WERI-Rb-1 (cell line): Measurements from ENCODE around the gene SLC17A2.

ENCODE experiments used
- DNase-seq: peaks from one replicate; pipeline ENCODE4 v3.0.0-alpha.2; 2020
- H3K27ac ChIP-seq: fragments of 250-450 bp; sonication (Bioruptor Pico); 2 replicates; pipeline ENCODE4 v1.5.1; 2020; ENCODE audit warnings: mild to moderate bottlenecking, moderate library complexity
- H3K27me3 ChIP-seq: fragments of 250-450 bp; sonication (Bioruptor Pico); 2 replicates; pipeline ENCODE4 v1.5.1; 2021; ENCODE audit warnings: mild to moderate bottlenecking, low read depth, moderate library complexity; ENCODE audit not compliant: insufficient read depth, severe bottlenecking
- H3K36me3 ChIP-seq: fragments of 250-450 bp; sonication (Bioruptor Pico); 2 replicates; pipeline ENCODE4 v1.5.1; 2020; ENCODE audit warnings: mild to moderate bottlenecking, moderate library complexity
- H3K4me3 ChIP-seq: 2 replicates; pipeline ENCODE4 v1.5.1; 2011; ENCODE audit warnings: low read depth, mild to moderate bottlenecking, control low read depth, low read length
- H3K9me3 ChIP-seq: fragments of 250-450 bp; sonication (Bioruptor Pico); 2 replicates; pipeline ENCODE4 v1.5.1; 2021; ENCODE audit warnings: mild to moderate bottlenecking, moderate library complexity; ENCODE audit not compliant: severe bottlenecking
- CTCF ChIP-seq: IDR thresholded peaks from 2 replicates; pipeline ENCODE4 v1.5.1; 2011; ENCODE audit warnings: low read depth, mild to moderate bottlenecking, control low read depth, inconsistent platforms, low read length

SLC17A2 gene

DNA sequence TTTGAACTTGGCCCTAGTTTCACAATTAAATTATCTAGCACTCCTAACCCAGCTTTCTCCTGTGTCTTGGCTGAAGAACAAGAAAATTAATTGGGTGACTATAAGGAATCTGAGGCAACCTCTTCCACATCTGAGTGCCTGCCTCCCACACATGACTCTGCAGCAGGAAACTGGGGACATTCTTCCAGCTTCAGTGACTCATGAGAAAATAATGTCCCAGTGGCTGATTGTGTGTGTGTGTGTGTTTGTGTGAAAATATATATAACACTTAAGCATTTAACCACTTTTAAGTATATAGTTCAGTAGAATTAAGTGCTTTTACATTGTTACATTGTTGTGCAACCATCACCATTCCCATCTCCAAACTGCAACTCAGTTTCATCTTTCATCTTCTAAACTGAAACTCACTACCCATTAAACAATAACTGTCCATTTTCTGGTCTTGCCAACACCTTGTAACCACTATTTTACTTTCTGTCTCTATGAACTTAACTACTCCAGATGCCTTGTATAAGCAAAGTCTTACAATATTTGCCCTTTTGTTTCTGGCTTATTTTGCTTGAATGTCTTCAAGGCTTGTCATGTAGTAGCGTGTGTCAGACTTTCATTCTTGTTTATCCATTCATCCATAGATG, 40.8 kb upstream of the SLC17A2 start:
- Histone ChIP-seq H3K4me3 (no peak overlapping the region), H3K27ac (no peak overlapping the region), H3K9me3 (no peaks in the 10 kb centered on the region), H3K36me3 (no peaks in the 10 kb centered on the region), H3K27me3 (no peaks in the 10 kb centered on the region)
- DNase-seq = no peak
- TF ChIP-seq CTCF = no peak

- Histone ChIP-seq H3K36me3 (no peaks in the 10 kb centered on the region), H3K27me3 (no peaks in the 10 kb centered on the region), H3K4me3 (no peak overlapping the region), H3K9me3 (no peaks in the 10 kb centered on the region), H3K27ac (no peak overlapping the region)
- no peak for TF ChIP-seq CTCF
- DNase-seq = no peak
Measured at GRCh38 chr6:25968769-25969168, 38.3 kb upstream of the SLC17A2 start.

GRCh38 chr6:25966711-25967110, 36.2 kb upstream of the SLC17A2 start:
- no peaks in the 10 kb centered on the region for H3K27me3 ChIP-seq
- DNase-seq = no peak
- H3K36me3 ChIP-seq = no peaks in the 10 kb centered on the region
- H3K4me3 ChIP-seq = no peak overlapping the region
- no peak overlapping the region for H3K27ac ChIP-seq
- no peak for TF ChIP-seq CTCF
- no peaks in the 10 kb centered on the region for H3K9me3 ChIP-seq

GRCh38 chr6:25965058-25965457, 34.6 kb upstream of the SLC17A2 start:
- TF ChIP-seq CTCF = no peak
- Histone ChIP-seq H3K9me3 (peaks cover 3% of the 10 kb centered on the region), H3K27me3 (no peaks in the 10 kb centered on the region), H3K36me3 (no peaks in the 10 kb centered on the region), H3K4me3 (no peak overlapping the region), H3K27ac (no peak overlapping the region)
- DNase-seq = no peak

- Histone ChIP-seq H3K9me3 (peaks cover 13% of the 10 kb centered on the region), H3K4me3 (no peak overlapping the region), H3K27ac (no peak overlapping the region), H3K27me3 (no peaks in the 10 kb centered on the region), H3K36me3 (no peaks in the 10 kb centered on the region)
- TF ChIP-seq CTCF = no peak
- DNase-seq = no peak
Measured at GRCh38 chr6:25963426-25964123, 33.1 kb upstream of the SLC17A2 start.
